Esophagus (tissue), 2 donors: ENCODE results near the gene GNB4. TPM values are rescaled to one million over a fixed set of nuclear protein-coding genes. Genes with fewer than 3 reads are reported as not detected.

ENCODE experiments used
- H3K27ac ChIP-seq, 2 donors: one replicate each; pipeline ENCODE4 v1.5.1; 2013; ENCODE audit warnings: low read depth in 2 of 2, mild to moderate bottlenecking in 2 of 2, inconsistent platforms in 1 of 2, low read length in 1 of 2, moderate library complexity in 1 of 2
- H3K27me3 ChIP-seq, 2 donors: one replicate each; pipeline ENCODE4 v1.6.1; 2013; ENCODE audit warnings: low read length in 2 of 2, control low read depth in 1 of 2, mild to moderate bottlenecking in 1 of 2; ENCODE audit not compliant: insufficient read depth in 2 of 2, control insufficient read depth in 1 of 2
- H3K36me3 ChIP-seq, 2 donors: one replicate each; pipeline ENCODE4 v1.6.1; 2013; ENCODE audit warnings: low read length in 1 of 2; ENCODE audit not compliant: control insufficient read depth in 2 of 2, insufficient read depth in 2 of 2
- H3K4me1 ChIP-seq, 2 donors: one replicate each; pipeline ENCODE4 v1.6.1; 2013; ENCODE audit warnings: low read length in 1 of 2; ENCODE audit not compliant: control insufficient read depth in 2 of 2, insufficient read depth in 2 of 2
- H3K4me3 ChIP-seq, 2 donors: one replicate each; pipeline ENCODE4 v1.5.1; 2013; ENCODE audit warnings: low read length in 2 of 2, mild to moderate bottlenecking in 2 of 2, low read depth in 1 of 2, moderate library complexity in 1 of 2
- H3K9me3 ChIP-seq, 2 donors: one replicate each; pipeline ENCODE4 v1.6.1; 2013; ENCODE audit warnings: mild to moderate bottlenecking in 2 of 2, low read depth in 1 of 2, low read length in 1 of 2, moderate library complexity in 1 of 2; ENCODE audit not compliant: control insufficient read depth in 2 of 2, insufficient read depth in 1 of 2
- WGBS, 2 donors: extraction: QIAGEN DNeasy Blood & Tissue Kit; methylation state at CpG; one replicate each; pipeline ENCODE4 v1.1.7; 2013; 5-methylcytosine and 5-hydroxymethylcytosine counted together
- polyA plus RNA-seq, 2 donors: library from polyadenylated mRNA; stranded (reverse); fragments of 200-250 nt; gene quantifications; one replicate each; pipeline ENCODE4 v1.2.3, GENCODE V29; 2013
- donor health status: healthy with polysubstance abuse.
- donor health status: Bipolar disorder and iron deficiency.

Gene GNB4
- polyA plus RNA-seq, 2 donors, result 2.1 to 6.7 TPM

DNA sequence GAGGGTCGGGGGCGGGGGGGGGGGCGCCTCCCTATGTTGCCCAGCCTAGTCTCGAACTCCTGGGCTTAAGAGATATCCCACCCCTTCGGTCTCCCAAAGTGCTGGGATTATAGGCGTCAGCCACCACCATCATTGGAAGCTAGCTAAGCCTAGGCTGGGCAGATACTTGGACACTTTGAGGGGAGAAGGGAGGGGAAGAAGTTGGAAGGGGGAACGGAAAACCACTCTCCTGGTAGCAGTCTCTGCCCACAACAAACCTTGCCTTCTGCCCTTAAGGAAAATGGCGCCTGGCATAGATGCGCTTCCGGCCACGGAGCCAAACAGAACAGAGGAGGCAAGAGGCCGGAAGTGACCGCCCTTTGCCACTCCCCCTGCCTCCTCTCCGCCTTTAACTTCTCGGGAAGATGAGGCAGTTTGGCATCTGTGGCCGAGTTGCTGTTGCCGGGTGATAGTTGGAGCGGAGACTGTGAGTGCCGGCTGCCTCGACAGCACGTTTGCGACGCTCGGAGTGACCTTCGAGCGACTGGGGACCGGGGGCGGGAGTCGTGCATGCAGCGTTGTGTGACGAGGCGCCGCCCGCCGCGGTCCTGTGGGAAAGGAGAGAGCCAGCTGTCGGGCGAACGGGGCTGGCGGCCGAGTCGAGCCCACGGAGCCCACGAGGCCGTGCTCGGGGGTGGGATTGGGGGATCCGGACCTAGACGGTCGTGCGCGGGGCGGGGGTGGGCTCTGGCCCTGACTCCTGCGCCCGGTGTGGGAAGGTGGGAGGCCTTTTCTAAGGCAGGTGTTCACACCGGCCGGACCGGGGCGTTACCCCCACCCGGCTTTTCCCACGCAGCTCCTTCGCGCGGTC is 103.7 kb downstream of the GNB4 start, which contains the start of gene MFN1:
TSS of gene MFN1 (plus strand) at position 365 of the 850 bp plus-strand sequence. CDS start 1,143 bp downstream, outside the sequence.
- Histone ChIP-seq H3K9me3 (no peaks in the 10 kb centered on the region), H3K36me3 (peaks cover 0 to 3% of the 10 kb centered on the region in 2 donors), H3K27ac (peak within 1 kb of the TSS; percentile 93 to 97), H3K27me3 (no peaks in the 10 kb centered on the region), H3K4me3 (peak within 1 kb of the TSS; percentile 72 to 96), H3K4me1 (peaks cover 0 to 2% of the 10 kb centered on the region in 2 donors)
- 0 to 1% methylated on average over 54 to 63 of the region's 63 CpGs for WGBS, 2 donors

Other genes starting within 250 kb of the GNB4 start
- 1 to 10 TPM in 1 of 2 donors, under 1 TPM in 1; 0.74 to 1.1 TPM for gene KCNMB3, start 200.4 kb downstream of the GNB4 start, polyA plus RNA-seq
- gene ZNF639, start 128.4 kb downstream of the GNB4 start, polyA plus RNA-seq, result 10 to 100 TPM in 1 of 2 donors, 1 to 10 TPM in 1; 9.2 to 14.4 TPM
- 10 to 100 TPM; 17.3 to 17.6 TPM for gene MFN1, start 103.8 kb downstream of the GNB4 start, polyA plus RNA-seq
- gene ACTL6A, start 111.5 kb upstream of the GNB4 start, polyA plus RNA-seq, result 10 to 100 TPM; 36.5 to 71.5 TPM
- 10 to 100 TPM; 38.1 to 45.4 TPM for gene MRPL47, start 153.2 kb upstream of the GNB4 start, polyA plus RNA-seq
- gene NDUFB5, start 153.3 kb upstream of the GNB4 start, polyA plus RNA-seq, result 10 to 100 TPM; 57.8 to 80.2 TPM
- gene USP13, start 201.6 kb upstream of the GNB4 start, polyA plus RNA-seq, result 1 to 10 TPM in 1 of 2 donors, under 1 TPM in 1; 0.81 to 1.1 TPM